Mucosa of descending colon (tissue), 3 donors: ENCODE data around the gene RNF144B. TPM values are rescaled to one million over a fixed set of nuclear protein-coding genes. Genes with fewer than 3 reads are reported as not detected.

Experiments
- ATAC-seq: fragments of 200-7000 bp; cut with Tn5 transposase; one replicate; pipeline ENCODE4 v1.9.1; 2020; ENCODE audit warnings: mild to moderate bottlenecking, moderate library complexity
- DNase-seq, 3 donors: peaks; one replicate each; pipeline ENCODE4 v3.0.0-alpha.2; 2020
- H3K36me3 ChIP-seq: fragments of 200-600 bp; one replicate; pipeline ENCODE4 v1.8.0; 2021; ENCODE audit warnings: low read depth, mild to moderate bottlenecking
- H3K4me1 ChIP-seq: fragments of 200-600 bp; one replicate; pipeline ENCODE4 v1.8.0; 2021; ENCODE audit warnings: low read depth, mild to moderate bottlenecking
- H3K4me3 ChIP-seq: fragments of 200-600 bp; one replicate; pipeline ENCODE4 v1.8.0; 2021; ENCODE audit warnings: mild to moderate bottlenecking
- H3K9me3 ChIP-seq: fragments of 200-600 bp; one replicate; pipeline ENCODE4 v1.8.0; 2021; ENCODE audit warnings: mild to moderate bottlenecking
- intact Hi-C, 2 donors: fragments of 100-400 bp; cut with DNase I in 1 of 2; cut with micrococcal nuclease in 1 of 2; formaldehyde crosslinking; loops; one replicate each; pipeline versions ENCODE4 v1.11.0 to v1.11.1; 2022; cut with DNase I, micrococcal nuclease
- total RNA-seq, 3 donors: library from RNA; stranded (reverse); fragmentation: NEBNext Ultra II Directional in 2 of 3; extraction: Animal tissue kit (Norgen Biotek cat#: 25700) in 2 of 3; gene quantifications; one replicate each; pipeline versions ENCODE4 v1.2.1 to v1.2.4, GENCODE V29; 2021 to 2023
- TF ChIP-seq, protein P1 (sequence below): fragments of 200-600 bp; IDR thresholded peaks from one replicate; pipeline ENCODE4 v1.8.0; 2022; ENCODE audit warnings: antibody characterized with exemption, mild to moderate bottlenecking
- donor health status: DM: no; HTN: no; CAD: no; lungs with moderate emphysema.
- donor health status: DM: no; HTN: no; CAD: no.
- donor health status: DM: no; HTN: yes; CAD: no.

Gene RNF144B
- total RNA-seq, 3 donors from 2014 or later, result 5.9 to 8.7 (median 8.0) TPM

- H3K4me3 ChIP-seq, result no peak overlapping the region
- H3K9me3 ChIP-seq, result no peaks in the 10 kb centered on the region
- H3K4me1 ChIP-seq, result no peaks in the 10 kb centered on the region
- H3K36me3 ChIP-seq, result no peaks in the 10 kb centered on the region
- DNase-seq (no peak), ATAC-seq (no peak)
- intact Hi-C loops, result no loop called here
- TF ChIP-seq, protein P1, sequence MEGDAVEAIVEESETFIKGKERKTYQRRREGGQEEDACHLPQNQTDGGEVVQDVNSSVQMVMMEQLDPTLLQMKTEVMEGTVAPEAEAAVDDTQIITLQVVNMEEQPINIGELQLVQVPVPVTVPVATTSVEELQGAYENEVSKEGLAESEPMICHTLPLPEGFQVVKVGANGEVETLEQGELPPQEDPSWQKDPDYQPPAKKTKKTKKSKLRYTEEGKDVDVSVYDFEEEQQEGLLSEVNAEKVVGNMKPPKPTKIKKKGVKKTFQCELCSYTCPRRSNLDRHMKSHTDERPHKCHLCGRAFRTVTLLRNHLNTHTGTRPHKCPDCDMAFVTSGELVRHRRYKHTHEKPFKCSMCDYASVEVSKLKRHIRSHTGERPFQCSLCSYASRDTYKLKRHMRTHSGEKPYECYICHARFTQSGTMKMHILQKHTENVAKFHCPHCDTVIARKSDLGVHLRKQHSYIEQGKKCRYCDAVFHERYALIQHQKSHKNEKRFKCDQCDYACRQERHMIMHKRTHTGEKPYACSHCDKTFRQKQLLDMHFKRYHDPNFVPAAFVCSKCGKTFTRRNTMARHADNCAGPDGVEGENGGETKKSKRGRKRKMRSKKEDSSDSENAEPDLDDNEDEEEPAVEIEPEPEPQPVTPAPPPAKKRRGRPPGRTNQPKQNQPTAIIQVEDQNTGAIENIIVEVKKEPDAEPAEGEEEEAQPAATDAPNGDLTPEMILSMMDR, result no peak
Observed at GRCh38 chr6:18431581-18431980, 44.4 kb downstream of the RNF144B start.

DNA sequence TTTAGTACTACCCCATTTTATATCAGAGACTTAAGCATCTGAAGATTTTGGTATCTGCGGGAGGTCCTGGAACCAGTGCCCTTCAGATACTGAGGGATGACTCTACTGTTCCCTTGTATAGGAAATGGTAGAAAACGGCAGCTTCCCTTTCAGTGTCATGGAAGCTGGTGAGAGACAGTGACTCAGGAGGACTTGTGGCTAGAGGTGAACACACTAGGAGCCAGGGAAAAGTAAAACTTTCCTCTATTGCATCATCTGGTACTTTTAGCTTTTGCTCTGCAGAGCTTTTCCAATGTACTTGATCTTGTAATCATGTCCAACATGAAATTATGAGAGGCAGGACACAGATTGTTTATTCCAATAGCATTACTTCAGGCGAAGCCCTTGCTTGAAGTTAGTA lies 45.0 kb downstream of the RNF144B start:
- Histone ChIP-seq H3K4me1 (no peaks in the 10 kb centered on the region), H3K4me3 (no peak overlapping the region), H3K36me3 (no peaks in the 10 kb centered on the region), H3K9me3 (no peaks in the 10 kb centered on the region)
- intact Hi-C loops, result no loop called here
- DNase-seq (no peak), ATAC-seq (no peak)
- TF ChIP-seq, protein P1, result no peak

DNA sequence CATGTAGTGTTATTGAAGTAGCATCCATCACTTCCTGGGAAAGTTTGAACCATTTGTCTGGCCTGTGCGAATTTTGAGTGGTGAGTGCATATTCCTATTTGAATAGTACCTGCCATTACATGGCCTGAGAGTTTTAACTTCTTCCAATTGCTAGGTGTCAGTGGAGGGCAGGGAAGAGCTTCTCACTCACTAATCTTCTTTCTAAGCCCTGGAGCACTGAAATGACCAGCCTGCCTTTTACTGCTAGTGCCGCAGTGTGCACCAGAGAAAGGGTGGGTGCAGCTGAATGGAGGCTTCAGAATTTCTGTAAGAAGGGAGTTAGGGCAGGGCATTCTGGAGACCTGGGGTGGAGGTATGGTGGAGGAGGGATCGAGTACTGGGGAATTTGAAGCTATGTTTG lies 45.5 kb downstream of the RNF144B start:
- no peaks in the 10 kb centered on the region for H3K9me3 ChIP-seq
- no peak for DNase-seq
- no peaks in the 10 kb centered on the region for H3K36me3 ChIP-seq
- TF ChIP-seq, protein P1, result no peak
- H3K4me1 ChIP-seq, result no peaks in the 10 kb centered on the region
- no peak overlapping the region for H3K4me3 ChIP-seq
- ATAC-seq, result no peak
- intact Hi-C loops, result no loop called here

GRCh38 chr6:18433059-18433458 lies 45.9 kb downstream of the RNF144B start:
- ATAC-seq, result no peak
- TF ChIP-seq, protein P1, result no peak
- DNase-seq, result no peak
- H3K9me3 ChIP-seq, result no peaks in the 10 kb centered on the region
- no peaks in the 10 kb centered on the region for H3K36me3 ChIP-seq
- no peak overlapping the region for H3K4me3 ChIP-seq
- intact Hi-C loops, result no loop called here
- H3K4me1 ChIP-seq, result no peaks in the 10 kb centered on the region

- intact Hi-C loops, result no loop called here
- TF ChIP-seq, protein P1, result no peak
Observed at GRCh38 chr6:18436341-18436740, 49.2 kb downstream of the RNF144B start.

GRCh38 chr6:18439581-18439980 lies 52.4 kb downstream of the RNF144B start:
- Histone ChIP-seq H3K4me3 (no peak overlapping the region), H3K9me3 (no peaks in the 10 kb centered on the region), H3K4me1 (no peaks in the 10 kb centered on the region), H3K36me3 (no peaks in the 10 kb centered on the region)
- intact Hi-C loops, result no loop called here
- DNase-seq, result no peak
- ATAC-seq, result no peak
- TF ChIP-seq, protein P1, result no peak

More at GRCh38 chr6:18436341-18436740, 49.2 kb downstream of the RNF144B start:
- ATAC-seq, result no peak
- no peaks in the 10 kb centered on the region for H3K36me3 ChIP-seq
- no peaks in the 10 kb centered on the region for H3K9me3 ChIP-seq
- H3K4me3 ChIP-seq, result no peak overlapping the region
- no peaks in the 10 kb centered on the region for H3K4me1 ChIP-seq
- DNase-seq, result no peak
